ENCODE data around the gene DHX58. TPM values are rescaled to one million over a fixed set of nuclear protein-coding genes. Genes with fewer than 3 reads are reported as not detected.

DHX58 gene
- total RNA-seq, 1 experiment from 2014 or later = 2.1 TPM

GRCh38 chr17:42111265-42111636 is 1.3 kb downstream of the DHX58 start:
- TF ChIP-seq CTCF (conservative IDR thresholded peaks at IDR 0.05; ENCODE audit: low read depth, low read length) = no peak
- TF ChIP-seq EZH2 (IDR thresholded peaks at IDR 0.05; ENCODE audit: borderline replicate concordance, low read depth, low read length, poor library complexity, severe bottlenecking) = no peak
- Histone ChIP-seq H3K36me3 (ENCODE audit: insufficient read depth, low read length, poor library complexity, severe bottlenecking) (peaks cover 7% of the 10 kb centered on the region), H3K4me1 (ENCODE audit: insufficient read depth, low read length, poor library complexity, severe bottlenecking) (no peaks in the 10 kb centered on the region), H3K4me3 (ENCODE audit: low read depth, low read length, poor library complexity, severe bottlenecking) (no peak overlapping the region), H3K9me3 (ENCODE audit: low read depth, low read length, poor library complexity, severe bottlenecking) (no peaks in the 10 kb centered on the region), H3K27me3 (replicated peaks; ENCODE audit: insufficient read depth, low read depth, low read length, poor library complexity) (no peaks in the 10 kb centered on the region), H3K27ac (ENCODE audit: low read depth, low read length, poor library complexity, severe bottlenecking) (no peak overlapping the region)
- DNase-seq (ENCODE audit: low spot score) = no peak
- BruUV-seq (replicated peaks) = no TSS peak
- CTCF ChIA-PET = no interaction called here
- POLR2A ChIA-PET (ENCODE audit: low non-redundant PET) = no interaction called here
- intact Hi-C loops (cut with micrococcal nuclease; ENCODE audit: unreplicated experiment) = no loop called here

- no peaks in the 10 kb centered on the region for H3K9me3 ChIP-seq (ENCODE audit: low read depth, low read length, poor library complexity, severe bottlenecking)
- BruUV-seq (replicated peaks) = no TSS peak
- no peak for TF ChIP-seq EZH2 (IDR thresholded peaks at IDR 0.05; ENCODE audit: borderline replicate concordance, low read depth, low read length, poor library complexity, severe bottlenecking)
- TF ChIP-seq CTCF (conservative IDR thresholded peaks at IDR 0.05; ENCODE audit: low read depth, low read length) = no peak
- DNase-seq (ENCODE audit: low spot score) = no peak
- no peaks in the 10 kb centered on the region for H3K4me1 ChIP-seq (ENCODE audit: insufficient read depth, low read length, poor library complexity, severe bottlenecking)
- no peak overlapping the region for H3K4me3 ChIP-seq (ENCODE audit: low read depth, low read length, poor library complexity, severe bottlenecking)
- ChIA-PET CTCF (no interaction called here), POLR2A (ENCODE audit: low non-redundant PET) (no interaction called here)
- H3K27ac ChIP-seq (ENCODE audit: low read depth, low read length, poor library complexity, severe bottlenecking) = no peak overlapping the region
- peaks cover 2% of the 10 kb centered on the region for H3K36me3 ChIP-seq (ENCODE audit: insufficient read depth, low read length, poor library complexity, severe bottlenecking)
- H3K27me3 ChIP-seq (replicated peaks; ENCODE audit: insufficient read depth, low read depth, low read length, poor library complexity) = no peaks in the 10 kb centered on the region
- intact Hi-C loops (cut with micrococcal nuclease; ENCODE audit: unreplicated experiment) = no loop called here
These were observed 1.9 kb downstream of the DHX58 start for GRCh38 chr17:42110301-42111264.

GRCh38 chr17:42109086-42109485 is 3.4 kb downstream of the DHX58 start:
- POLR2A ChIA-PET (ENCODE audit: low non-redundant PET) = no interaction called here
- Histone ChIP-seq H3K4me3 (ENCODE audit: low read depth, low read length, poor library complexity, severe bottlenecking) (no peak overlapping the region), H3K9me3 (ENCODE audit: low read depth, low read length, poor library complexity, severe bottlenecking) (no peaks in the 10 kb centered on the region), H3K27me3 (replicated peaks; ENCODE audit: insufficient read depth, low read depth, low read length, poor library complexity) (no peaks in the 10 kb centered on the region), H3K4me1 (ENCODE audit: insufficient read depth, low read length, poor library complexity, severe bottlenecking) (no peaks in the 10 kb centered on the region), H3K27ac (ENCODE audit: low read depth, low read length, poor library complexity, severe bottlenecking) (no peak overlapping the region), H3K36me3 (ENCODE audit: insufficient read depth, low read length, poor library complexity, severe bottlenecking) (no peaks in the 10 kb centered on the region)
- CTCF ChIA-PET = no interaction called here
- TF ChIP-seq CTCF (conservative IDR thresholded peaks at IDR 0.05; ENCODE audit: low read depth, low read length) (no peak), EZH2 (IDR thresholded peaks at IDR 0.05; ENCODE audit: borderline replicate concordance, low read depth, low read length, poor library complexity, severe bottlenecking) (no peak)
- intact Hi-C loops (cut with micrococcal nuclease; ENCODE audit: unreplicated experiment) = no loop called here
- BruUV-seq (replicated peaks) = no TSS peak
- DNase-seq (ENCODE audit: low spot score) = no peak
